WTC11 (cell line): Measurements from ENCODE around the gene TPK1. TPM values are rescaled to one million over a fixed set of nuclear protein-coding genes. Genes with fewer than 3 reads are reported as not detected.
"Not testable (repeated sequence)": the region's sequence is repeated elsewhere in the genome, so short reads cannot be mapped to it uniquely, and the experiment has no call there.

Source experiments
- ATAC-seq: fragments of 200-7000 bp; cut with Tn5 transposase; 2 replicates; pipeline ENCODE4 v1.10.0; 2021; ENCODE audit warnings: mild to moderate bottlenecking, moderate library complexity
- CTCF ChIA-PET: fragments of 300-600 bp; sonication (Branson Sonifier 250); formaldehyde crosslinking; loops from one replicate; lab custom pipeline; 2021; ENCODE audit warnings: antibody characterized with exemption; lab: Charles Lee
- POLR2A ChIA-PET: fragments of 350-600 bp; sonication (Branson Sonifier 250); formaldehyde crosslinking; loops from one replicate; lab custom pipeline; 2021; ENCODE audit warnings: antibody characterized with exemption; lab: Charles Lee
- DNase-seq: peaks from one replicate; pipeline ENCODE4 v3.0.0; 2021; ENCODE audit warnings: low spot score
- H3K27ac Mint-ChIP-seq: 2 replicates; pipeline ENCODE4 v1.8.0; 2021; ENCODE audit warnings: mixed read lengths
- H3K27me3 Mint-ChIP-seq: 2 replicates; pipeline ENCODE4 v1.8.0; 2021; ENCODE audit warnings: low read depth, mild to moderate bottlenecking, moderate library complexity, mixed read lengths
- H3K36me3 Mint-ChIP-seq: 2 replicates; pipeline ENCODE4 v1.8.0; 2021; ENCODE audit warnings: mixed read lengths
- H3K4me1 Mint-ChIP-seq: 2 replicates; pipeline ENCODE4 v1.8.0; 2022; ENCODE audit warnings: mixed read lengths
- H3K4me3 Mint-ChIP-seq: 2 replicates; pipeline ENCODE4 v1.8.0; 2021; ENCODE audit warnings: mild to moderate bottlenecking, moderate library complexity, mixed read lengths
- H3K9me3 Mint-ChIP-seq: 2 replicates; pipeline ENCODE4 v1.8.0; 2021; ENCODE audit warnings: mixed read lengths
- ATF3 ChIP-seq: sonication (generic); formaldehyde crosslinking; conservative IDR thresholded peaks from 2 replicates; pipeline ENCODE4 v1.8.1; 2022; ENCODE audit warnings: mild to moderate bottlenecking, missing genetic modification reagents
- ESRRA ChIP-seq: sonication (generic); formaldehyde crosslinking; IDR thresholded peaks from 2 replicates; pipeline ENCODE4 v1.8.1; 2022; ENCODE audit warnings: mild to moderate bottlenecking, missing genetic modification reagents, borderline replicate concordance
- GABPB1 ChIP-seq: sonication (generic); formaldehyde crosslinking; IDR thresholded peaks from 2 replicates; pipeline ENCODE4 v1.8.1; 2023; ENCODE audit warnings: mild to moderate bottlenecking, missing genetic modification reagents
- HMGXB4 ChIP-seq: sonication (generic); formaldehyde crosslinking; IDR thresholded peaks from 2 replicates; pipeline ENCODE4 v1.8.1; 2023; ENCODE audit warnings: mild to moderate bottlenecking, moderate library complexity, missing genetic modification reagents
- IRF2 ChIP-seq: sonication (generic); formaldehyde crosslinking; IDR thresholded peaks from 2 replicates; pipeline ENCODE4 v1.8.0; 2022; ENCODE audit warnings: low read depth, missing genetic modification reagents, borderline replicate concordance
- JUN ChIP-seq: sonication (generic); formaldehyde crosslinking; IDR thresholded peaks from 2 replicates; pipeline ENCODE4 v1.8.0; 2023; ENCODE audit warnings: mild to moderate bottlenecking, missing genetic modification reagents
- MYBL2 ChIP-seq: sonication (generic); formaldehyde crosslinking; IDR thresholded peaks from 2 replicates; pipeline ENCODE4 v1.8.1; 2023; ENCODE audit warnings: mild to moderate bottlenecking, moderate library complexity, missing genetic modification reagents
- RELA ChIP-seq: sonication (generic); formaldehyde crosslinking; IDR thresholded peaks from 2 replicates; pipeline ENCODE4 v1.8.1; 2022; ENCODE audit warnings: missing genetic modification reagents, mild to moderate bottlenecking, borderline replicate concordance
- RORB ChIP-seq: fragments of 250-450 bp; sonication (Bioruptor Pico); IDR thresholded peaks from 2 replicates; pipeline ENCODE4 v1.9.0; 2021; ENCODE audit warnings: mild to moderate bottlenecking
- STAT6 ChIP-seq: sonication (generic); formaldehyde crosslinking; conservative IDR thresholded peaks from 2 replicates; pipeline ENCODE4 v1.8.1; 2023; ENCODE audit warnings: mild to moderate bottlenecking, low read depth, missing genetic modification reagents, moderate library complexity
- TCF7 ChIP-seq: sonication (generic); formaldehyde crosslinking; IDR thresholded peaks from 2 replicates; pipeline ENCODE4 v1.8.0; 2022; ENCODE audit warnings: mild to moderate bottlenecking, low read depth, missing genetic modification reagents, moderate library complexity
- TEAD1 ChIP-seq: sonication (generic); formaldehyde crosslinking; IDR thresholded peaks from 2 replicates; pipeline ENCODE4 v1.8.0; 2022; ENCODE audit warnings: mild to moderate bottlenecking, missing genetic modification reagents
- ZBTB43 ChIP-seq: sonication (generic); formaldehyde crosslinking; IDR thresholded peaks from 2 replicates; pipeline ENCODE4 v1.8.1; 2023; ENCODE audit warnings: mild to moderate bottlenecking, missing genetic modification reagents
- ZMAT4 ChIP-seq: fragments of 250-450 bp; sonication (Bioruptor Pico); IDR thresholded peaks from 2 replicates; pipeline ENCODE4 v1.9.0; 2021; ENCODE audit warnings: mild to moderate bottlenecking
- ZNF423 ChIP-seq: fragments of 250-450 bp; sonication (Bioruptor Pico); IDR thresholded peaks from 2 replicates; pipeline ENCODE4 v2.1.2; 2022; ENCODE audit warnings: mild to moderate bottlenecking, moderate library complexity
- total RNA-seq: library from RNA; stranded (reverse); gene quantifications from 3 replicates; pipeline ENCODE4 v1.2.3, GENCODE V29; 2021

The TPK1 gene
- total RNA-seq, 1 experiment from 2014 or later = 2.7 TPM

- TF ChIP-seq IRF2 (CRISPR knock-in tag) = no peak
- TF ChIP-seq JUN = no peak
- TF ChIP-seq ATF3 (CRISPR knock-in tag) = no peak
These were observed 23.2 kb downstream of the TPK1 start (continued) for GRCh38 chr7:144812379-144813283.

GRCh38 chr7:144805627-144806239 lies 30.1 kb downstream of the TPK1 start:
- ChIA-PET CTCF (no interaction called here), POLR2A (no interaction called here)
- Mint-ChIP-seq H3K4me1 (peaks cover 2% of the 10 kb centered on the region; the same call in 1 of the 2 replicates), H3K36me3 (no peaks in the 10 kb centered on the region), H3K9me3 (no peaks in the 10 kb centered on the region), H3K27ac (no peak overlapping the region), H3K4me3 (no peak overlapping the region), H3K27me3 (no peaks in the 10 kb centered on the region)
- ATAC-seq (no peak), DNase-seq (no peak)
- no peak for TF ChIP-seq TCF7 (CRISPR knock-in tag)
- TF ChIP-seq STAT6 (CRISPR knock-in tag) = no peak
- no peak for TF ChIP-seq ESRRA (CRISPR knock-in tag)
- TF ChIP-seq HMGXB4 (CRISPR knock-in tag) = no peak
- no peak for TF ChIP-seq GABPB1 (CRISPR knock-in tag)
- TF ChIP-seq MYBL2 (CRISPR knock-in tag) = no peak
- no peak for TF ChIP-seq RELA (CRISPR knock-in tag)
- TF ChIP-seq ZMAT4 (CRISPR knock-in tag) = no peak
- no peak for TF ChIP-seq ZNF423 (CRISPR knock-in tag)
- TF ChIP-seq TEAD1 (CRISPR knock-in tag) = no peak
- TF ChIP-seq ZBTB43 (CRISPR knock-in tag) = no peak
- no peak for TF ChIP-seq RORB (CRISPR knock-in tag)

GRCh38 chr7:144800678-144801436 lies 35.0 kb downstream of the TPK1 start:
- H3K4me1 Mint-ChIP-seq, H3K27ac Mint-ChIP-seq, DNase-seq, ATAC-seq, POLR2A ChIA-PET, CTCF ChIA-PET, H3K27me3 Mint-ChIP-seq, H3K4me3 Mint-ChIP-seq, H3K36me3 Mint-ChIP-seq: not testable (repeated sequence)
- H3K9me3 Mint-ChIP-seq = peaks cover 24% of the 10 kb centered on the region
